ENCODE measurements around the gene CKS1B.

The CKS1B gene

DNA sequence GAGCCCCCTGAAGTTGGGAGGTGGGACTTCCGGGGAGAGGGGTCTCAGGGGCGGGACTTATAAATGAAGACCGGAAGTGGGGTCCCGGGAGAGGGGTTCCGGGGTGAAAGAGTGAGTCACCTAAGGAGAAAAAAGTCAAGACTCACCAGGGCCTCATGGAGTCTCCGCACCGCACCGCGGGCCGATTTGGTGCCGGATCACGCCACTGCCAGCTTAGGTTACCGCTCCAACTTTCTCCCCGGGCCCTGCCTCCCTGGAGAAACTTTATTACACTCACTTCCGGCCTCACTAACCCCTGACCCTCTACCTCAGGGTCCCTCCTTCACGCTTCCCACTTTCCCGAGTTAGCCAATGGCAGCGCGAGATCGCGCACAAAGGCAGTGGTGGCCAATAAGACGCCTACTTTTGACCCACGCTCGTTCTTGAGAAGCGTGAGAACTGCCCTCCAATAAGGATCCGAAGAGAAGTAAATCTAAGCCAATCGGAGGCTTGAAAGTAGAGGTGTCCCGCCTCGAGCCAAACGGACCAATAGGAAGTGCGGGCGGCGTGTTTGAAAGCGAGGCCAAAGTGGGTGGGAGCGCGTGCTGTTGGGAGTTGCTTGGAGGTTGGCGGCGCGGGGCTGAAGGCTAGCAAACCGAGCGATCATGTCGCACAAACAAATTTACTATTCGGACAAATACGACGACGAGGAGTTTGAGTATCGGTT is at the start of gene CKS1B:
Gene CKS1B (plus strand): TSS at position 580 of the 706 bp plus-strand sequence. CDS start 65 bp downstream, at position 645.
- peaks cover 20% of the 10 kb centered on the region for H3K36me3 Mint-ChIP-seq (ENCODE audit: low read depth)
- peaks cover 36% of the 10 kb centered on the region for H3K4me1 Mint-ChIP-seq (ENCODE audit: low read depth)
- no peak within 1 kb of the TSS for H3K27ac Mint-ChIP-seq

DNA sequence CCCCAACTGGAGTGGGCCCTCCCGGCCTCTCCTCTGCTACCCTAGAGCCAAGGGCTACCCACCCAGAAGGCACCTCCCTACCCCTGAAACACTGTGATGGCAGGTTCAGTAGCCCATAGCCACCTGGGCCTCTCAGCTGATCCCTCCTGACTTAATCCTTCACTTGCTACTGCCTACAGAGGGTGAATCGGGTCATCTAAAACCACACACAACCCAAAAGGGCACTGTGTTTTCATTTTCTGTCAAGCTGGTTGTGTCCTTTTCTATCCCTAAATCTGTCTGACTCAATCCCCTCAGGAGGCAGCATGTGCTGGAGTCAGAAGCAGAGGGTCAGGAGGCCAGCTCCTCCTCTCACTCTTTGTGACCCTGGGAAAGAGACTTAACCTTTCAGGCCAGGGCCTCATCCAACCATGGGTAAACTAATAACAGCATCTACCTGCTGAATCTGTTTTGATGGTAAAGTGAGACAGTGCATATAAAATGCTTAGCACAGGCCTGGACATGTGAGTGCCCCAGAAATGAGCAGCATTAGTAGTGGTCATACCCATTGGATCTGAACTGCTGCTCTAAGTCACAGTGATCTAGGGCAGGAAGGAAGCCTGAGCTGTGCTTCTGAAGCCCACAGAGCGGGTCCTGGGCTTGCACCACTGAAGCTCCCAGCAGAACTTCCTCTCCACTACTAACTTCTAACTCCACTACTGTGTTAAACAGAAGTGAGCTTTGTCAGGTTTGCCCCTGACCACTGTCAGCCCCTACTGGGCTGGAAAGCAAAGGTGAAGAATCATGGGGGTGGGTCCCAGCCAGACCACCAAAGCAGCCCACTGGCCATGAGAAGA is 48.9 kb upstream of the CKS1B start:
- no peak overlapping the region for H3K4me3 Mint-ChIP-seq
- H3K4me1 Mint-ChIP-seq (ENCODE audit: low read depth): peaks cover 10% of the 10 kb centered on the region
- peaks cover 48% of the 10 kb centered on the region for H3K36me3 Mint-ChIP-seq (ENCODE audit: low read depth)
- no peak for DNase-seq (ENCODE audit: low spot score)
- no peaks in the 10 kb centered on the region for H3K27me3 Mint-ChIP-seq (ENCODE audit: low read depth)
- H3K9me3 Mint-ChIP-seq: no peaks in the 10 kb centered on the region
- peak overlapping the region; percentile 29 for H3K27ac Mint-ChIP-seq

More for the DNA sequence above, at the start of gene CKS1B:
- H3K4me3 Mint-ChIP-seq: no peak within 1 kb of the TSS
- no peaks in the 10 kb centered on the region for H3K27me3 Mint-ChIP-seq (ENCODE audit: low read depth)
- H3K9me3 Mint-ChIP-seq: no peaks in the 10 kb centered on the region
- DNase-seq (ENCODE audit: low spot score): peak; percentile 96

DNA sequence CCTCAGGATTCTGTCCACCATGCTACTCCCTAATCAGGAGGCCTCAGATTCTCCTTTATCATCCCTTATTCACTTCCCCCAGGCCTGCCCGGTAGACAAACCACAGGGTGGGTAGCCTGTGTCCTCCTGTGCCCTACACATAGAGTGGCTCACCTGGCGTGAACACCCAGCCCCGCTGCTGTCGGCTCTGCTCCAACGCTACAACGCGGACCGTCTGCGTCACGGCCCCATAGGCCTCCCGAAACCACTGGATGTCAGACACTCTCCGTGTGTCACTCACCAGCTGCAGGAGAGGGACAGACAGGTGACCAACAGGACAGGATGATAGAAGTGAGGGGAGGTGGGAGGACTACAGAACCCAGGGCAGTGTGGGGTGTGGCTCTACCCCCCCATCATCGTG is 48.3 kb upstream of the CKS1B start:
- Mint-ChIP-seq H3K27me3 (ENCODE audit: low read depth) (no peaks in the 10 kb centered on the region), H3K4me1 (ENCODE audit: low read depth) (peaks cover 10% of the 10 kb centered on the region), H3K36me3 (ENCODE audit: low read depth) (peaks cover 48% of the 10 kb centered on the region), H3K4me3 (no peak overlapping the region), H3K9me3 (no peaks in the 10 kb centered on the region), H3K27ac (no peak overlapping the region)
- DNase-seq (ENCODE audit: low spot score): no peak

DNA sequence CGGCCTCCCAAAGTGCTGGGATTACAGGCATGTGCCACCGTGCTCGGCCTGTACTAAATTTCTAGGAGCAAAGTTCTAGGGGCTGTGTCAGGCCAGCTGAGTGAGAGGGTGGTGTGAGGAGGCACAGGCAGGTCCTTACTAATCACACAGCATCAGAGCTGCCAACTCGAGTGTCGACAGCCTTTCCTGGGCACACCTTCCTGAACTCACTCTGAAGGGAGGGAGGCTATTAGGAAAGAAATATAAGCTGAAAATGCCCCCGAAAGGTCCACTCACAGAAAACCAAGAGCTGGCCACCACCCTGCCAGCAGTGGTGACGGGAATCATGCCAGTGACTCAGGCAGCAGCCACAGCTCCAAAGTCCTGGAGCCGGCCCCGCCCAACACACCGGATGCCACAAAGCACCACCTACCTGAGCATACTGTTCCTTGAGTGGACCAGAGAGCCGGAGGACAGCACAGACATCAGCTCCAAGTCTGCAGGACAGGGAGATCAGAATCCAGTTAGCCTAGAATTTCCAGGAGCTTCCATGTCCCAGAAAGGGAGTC is 42.5 kb upstream of the CKS1B start:
- Mint-ChIP-seq H3K4me3 (no peak overlapping the region), H3K36me3 (ENCODE audit: low read depth) (peaks cover 44% of the 10 kb centered on the region), H3K27me3 (ENCODE audit: low read depth) (no peaks in the 10 kb centered on the region), H3K27ac (no peak overlapping the region), H3K9me3 (no peaks in the 10 kb centered on the region), H3K4me1 (ENCODE audit: low read depth) (peaks cover 8% of the 10 kb centered on the region)
- no peak for DNase-seq (ENCODE audit: low spot score)

DNA sequence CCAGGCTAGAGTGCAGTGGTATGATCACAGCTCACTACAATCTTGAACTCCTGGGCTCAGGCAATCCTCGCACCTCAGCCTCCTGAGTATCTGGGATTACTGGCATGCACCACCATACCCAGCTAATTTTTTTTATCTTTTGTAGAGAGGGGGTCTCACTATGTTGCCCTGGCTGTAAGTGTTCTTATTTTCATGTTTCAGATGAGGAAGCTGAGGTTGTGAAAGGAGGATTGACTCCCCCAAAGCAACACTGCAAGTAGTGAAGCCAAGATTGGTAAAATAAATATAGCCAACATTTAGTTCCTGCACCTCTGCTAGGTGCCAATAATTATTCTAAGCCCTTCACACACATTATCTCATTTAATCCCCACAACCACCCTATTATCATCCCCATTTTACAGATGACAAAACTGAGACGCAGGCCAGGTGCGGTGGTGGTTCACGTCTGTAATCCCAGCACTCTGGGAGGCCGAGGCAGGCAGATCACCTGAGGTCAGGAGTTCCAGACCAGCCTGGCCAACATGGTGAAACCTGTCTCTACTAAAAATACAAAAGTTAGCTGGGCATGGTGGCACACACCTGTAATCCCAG is 40.0 kb upstream of the CKS1B start:
- Mint-ChIP-seq H3K9me3 (no peaks in the 10 kb centered on the region), H3K27ac (no peak overlapping the region), H3K27me3 (ENCODE audit: low read depth) (no peaks in the 10 kb centered on the region), H3K4me3 (peak overlapping the region; percentile 36), H3K4me1 (ENCODE audit: low read depth) (peaks cover 23% of the 10 kb centered on the region), H3K36me3 (ENCODE audit: low read depth) (peaks cover 27% of the 10 kb centered on the region)
- no peak for DNase-seq (ENCODE audit: low spot score)

DNA sequence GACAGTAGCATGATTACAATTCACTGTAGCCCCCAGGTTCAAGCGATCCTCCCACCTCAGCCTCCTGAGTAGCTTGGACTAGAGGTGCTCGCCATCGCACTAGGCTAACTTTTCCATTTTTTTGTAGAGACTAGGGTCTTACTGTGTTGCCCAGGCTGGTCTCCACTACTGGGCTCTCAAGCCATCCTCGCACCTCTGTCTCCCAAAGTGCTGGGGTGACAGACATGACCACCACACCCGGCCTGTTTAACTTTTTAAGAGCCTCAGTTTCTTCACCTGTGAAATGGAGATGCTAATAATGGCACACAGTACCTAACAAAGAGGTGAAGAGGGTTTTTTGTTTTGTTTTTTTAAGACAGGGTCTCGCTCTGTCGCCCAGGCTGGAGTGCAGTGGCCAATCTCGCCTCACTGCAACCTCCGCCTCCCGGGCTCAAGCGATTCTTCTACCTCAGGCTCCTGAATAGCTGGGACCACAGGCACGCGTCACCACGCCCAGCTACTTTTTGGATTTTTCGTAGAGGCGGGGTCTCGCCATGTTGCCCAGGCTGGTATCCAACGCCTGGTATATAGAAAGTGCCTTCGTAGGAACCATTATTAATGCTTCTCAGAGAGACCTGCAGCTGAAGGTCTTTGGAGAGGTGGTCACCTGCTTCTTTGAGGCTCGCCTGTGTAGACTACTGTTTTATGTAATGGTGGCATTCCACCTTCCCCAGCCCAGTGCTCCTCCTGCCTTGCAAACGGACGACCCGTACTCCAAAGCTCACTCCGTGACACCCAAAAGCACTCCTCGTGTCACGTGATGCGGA is 38.5 kb upstream of the CKS1B start:
- H3K27ac Mint-ChIP-seq: peak overlapping the region; percentile 96
- peaks cover 23% of the 10 kb centered on the region for H3K36me3 Mint-ChIP-seq (ENCODE audit: low read depth)
- H3K4me3 Mint-ChIP-seq: peak overlapping the region; percentile 85
- no peaks in the 10 kb centered on the region for H3K9me3 Mint-ChIP-seq
- no peak for DNase-seq (ENCODE audit: low spot score)
- peaks cover 35% of the 10 kb centered on the region for H3K4me1 Mint-ChIP-seq (ENCODE audit: low read depth)
- no peaks in the 10 kb centered on the region for H3K27me3 Mint-ChIP-seq (ENCODE audit: low read depth)

DNA sequence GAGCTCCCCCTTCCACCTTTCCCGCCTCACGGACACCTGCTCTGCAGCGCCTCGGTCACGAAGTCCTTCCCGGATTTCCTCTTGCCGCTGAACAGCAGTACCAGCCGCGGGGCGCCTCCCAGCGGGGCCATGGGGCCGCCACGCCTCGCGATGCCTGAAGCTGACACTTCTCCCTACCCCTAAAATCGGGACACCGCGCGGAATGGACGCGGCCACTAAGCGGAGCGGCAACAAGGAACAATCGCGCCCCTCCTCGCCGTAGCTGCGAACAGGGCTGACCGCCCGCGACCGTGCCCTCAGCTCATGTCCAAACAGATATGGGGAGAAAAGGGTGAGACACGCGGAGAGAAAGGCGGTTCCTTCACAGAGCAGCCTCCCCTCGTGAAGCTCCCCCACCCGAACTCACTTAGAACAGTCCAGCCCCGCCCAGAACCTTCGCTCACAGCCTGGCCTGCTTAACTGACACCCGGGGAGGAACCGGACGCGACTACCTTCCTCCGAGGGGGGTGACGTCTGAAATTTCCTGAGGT is 37.9 kb upstream of the CKS1B start, which contains the start of gene PMVK:
Gene PMVK (minus strand): TSS at position 165 of the 530 bp plus-strand sequence. CDS start 34 bp downstream, at position 131.
- peaks cover 41% of the 10 kb centered on the region for H3K4me1 Mint-ChIP-seq (ENCODE audit: low read depth)
- H3K36me3 Mint-ChIP-seq (ENCODE audit: low read depth): peaks cover 20% of the 10 kb centered on the region
- peak within 1 kb of the TSS; percentile 85 for H3K4me3 Mint-ChIP-seq
- no peaks in the 10 kb centered on the region for H3K27me3 Mint-ChIP-seq (ENCODE audit: low read depth)
- peak within 1 kb of the TSS; percentile 96 for H3K27ac Mint-ChIP-seq
- DNase-seq (ENCODE audit: low spot score): peak; percentile 93
- no peaks in the 10 kb centered on the region for H3K9me3 Mint-ChIP-seq

DNA sequence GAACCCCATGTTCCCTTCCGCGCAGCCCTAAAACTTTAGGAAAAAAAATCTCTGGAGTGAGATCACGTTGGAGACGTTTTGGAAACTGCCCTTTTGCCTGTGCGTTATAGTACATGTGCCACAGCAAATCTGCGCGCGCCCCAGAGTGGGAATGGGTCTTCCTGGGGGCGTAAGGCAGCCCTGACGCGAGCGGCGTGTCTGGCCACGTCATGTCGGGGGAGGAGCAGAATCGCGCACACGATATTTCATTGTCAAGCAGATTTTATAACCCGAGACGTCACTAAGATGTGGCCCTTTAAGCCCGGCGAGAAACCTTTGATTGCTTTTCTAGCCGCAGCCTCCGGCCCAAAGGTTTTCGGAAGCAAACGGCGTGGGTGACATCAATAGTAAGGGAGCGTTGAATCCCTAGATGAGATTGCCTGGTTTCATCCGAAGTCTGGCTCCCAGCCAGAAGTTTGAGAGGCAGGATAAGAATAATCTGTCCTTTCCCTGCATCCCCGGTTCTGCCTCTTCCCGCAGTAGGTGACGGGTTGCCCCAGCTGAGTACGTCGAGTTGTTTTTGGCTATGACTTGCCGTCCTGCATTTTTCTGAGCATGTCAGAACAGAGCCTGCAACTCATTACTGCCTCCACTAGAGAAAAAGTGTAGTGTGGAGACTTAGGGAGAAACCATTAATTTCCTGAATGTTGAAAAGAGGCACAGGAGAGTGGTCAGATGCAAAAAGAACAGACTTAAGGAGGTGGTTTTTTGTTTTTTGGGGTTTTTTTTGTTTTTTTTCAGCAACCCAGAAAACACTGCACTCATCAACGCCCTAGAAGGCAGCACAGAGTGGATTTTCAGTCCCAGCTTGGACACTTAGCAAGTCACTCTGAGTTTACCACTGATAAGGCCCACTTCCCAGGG is 37.1 kb upstream of the CKS1B start:
- H3K36me3 Mint-ChIP-seq (ENCODE audit: low read depth): peaks cover 20% of the 10 kb centered on the region
- H3K4me1 Mint-ChIP-seq (ENCODE audit: low read depth): peaks cover 49% of the 10 kb centered on the region
- no peaks in the 10 kb centered on the region for H3K9me3 Mint-ChIP-seq
- peak; percentile 90 for DNase-seq (ENCODE audit: low spot score)
- H3K4me3 Mint-ChIP-seq: peak overlapping the region; percentile 85
- peak overlapping the region; percentile 96 for H3K27ac Mint-ChIP-seq
- H3K27me3 Mint-ChIP-seq (ENCODE audit: low read depth): no peaks in the 10 kb centered on the region

DNA sequence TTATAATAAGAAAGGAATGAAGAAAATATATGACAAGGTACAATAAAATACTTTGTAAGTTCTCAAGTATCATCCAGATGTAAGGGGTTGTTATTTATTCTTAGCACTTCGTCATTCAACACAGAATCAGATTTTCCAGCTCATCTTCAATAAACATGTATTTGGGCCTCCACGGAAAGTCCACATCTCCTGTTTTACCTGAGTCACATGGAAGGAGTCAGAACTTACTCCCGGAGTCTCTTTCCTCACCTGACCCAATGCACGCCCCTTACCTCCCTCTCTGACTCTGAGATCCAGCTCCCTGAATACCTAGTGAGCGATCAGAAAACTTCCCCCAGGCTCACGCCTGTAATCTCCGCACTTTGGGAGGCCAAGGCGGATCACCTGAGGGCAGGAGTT is 36.5 kb upstream of the CKS1B start:
- H3K4me1 Mint-ChIP-seq (ENCODE audit: low read depth): peaks cover 55% of the 10 kb centered on the region
- H3K36me3 Mint-ChIP-seq (ENCODE audit: low read depth): peaks cover 17% of the 10 kb centered on the region
- peak overlapping the region; percentile 85 for H3K4me3 Mint-ChIP-seq
- no peak for DNase-seq (ENCODE audit: low spot score)
- peak overlapping the region; percentile 96 for H3K27ac Mint-ChIP-seq
- no peaks in the 10 kb centered on the region for H3K27me3 Mint-ChIP-seq (ENCODE audit: low read depth)
- H3K9me3 Mint-ChIP-seq: no peaks in the 10 kb centered on the region

DNA sequence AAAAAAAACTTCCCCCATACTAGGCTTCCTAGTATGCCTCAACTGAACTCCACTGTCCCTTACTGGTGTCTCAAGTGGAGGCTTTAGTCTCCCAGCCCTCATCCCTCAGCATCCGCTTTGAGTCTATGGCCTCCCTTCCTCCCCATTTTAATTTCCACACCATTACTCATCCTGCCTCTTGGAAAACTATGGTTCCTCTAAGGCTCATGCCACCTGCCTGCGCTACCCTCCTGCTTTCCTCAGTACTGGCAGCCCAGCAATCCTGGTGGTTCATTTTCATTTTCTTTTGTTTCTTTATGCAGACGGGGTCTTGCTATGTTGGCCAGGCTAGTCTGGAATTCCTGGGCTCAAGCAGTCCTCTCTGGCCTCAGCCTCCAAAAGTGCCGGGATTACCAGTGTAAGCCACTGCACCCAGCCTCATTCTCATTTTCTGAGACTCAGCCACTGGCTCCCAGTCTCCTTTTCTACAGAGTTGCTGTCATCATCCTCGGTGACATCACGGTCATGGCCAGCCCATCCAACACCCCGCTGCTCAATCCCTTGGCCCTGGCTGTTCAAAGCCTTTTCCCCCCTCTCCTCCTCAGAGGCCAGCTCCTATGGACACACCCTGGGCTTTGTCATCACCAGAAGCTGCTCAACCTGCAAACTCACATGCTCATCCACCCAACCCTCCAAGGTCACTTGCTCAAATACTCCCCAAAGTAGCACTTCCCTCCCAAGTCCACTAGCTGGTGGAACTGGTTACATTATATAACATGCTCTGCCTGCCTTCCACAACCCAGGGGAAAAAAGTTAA is 35.7 kb upstream of the CKS1B start:
- peak overlapping the region; percentile 70 for H3K4me3 Mint-ChIP-seq

DNA sequence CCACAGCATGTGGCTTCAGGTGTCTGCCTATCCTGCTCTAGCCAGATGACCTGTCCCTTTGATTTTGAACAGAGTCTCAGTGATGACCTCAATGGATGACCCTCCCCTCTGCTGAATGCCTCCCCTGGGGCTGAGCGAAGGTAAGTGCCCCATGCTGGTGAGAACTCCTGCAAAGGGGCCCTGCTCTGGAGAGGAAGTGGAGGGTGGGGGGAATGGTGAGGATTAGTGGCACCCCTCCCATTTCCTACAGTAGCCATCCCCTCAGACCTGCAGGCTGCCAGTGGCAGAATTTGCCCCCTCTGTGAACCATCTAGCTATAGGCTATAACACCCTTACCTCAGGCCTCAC is 34.3 kb upstream of the CKS1B start:
- no peaks in the 10 kb centered on the region for H3K27me3 Mint-ChIP-seq (ENCODE audit: low read depth)
- peak overlapping the region; percentile 56 for H3K4me3 Mint-ChIP-seq
- H3K36me3 Mint-ChIP-seq (ENCODE audit: low read depth): peaks cover 12% of the 10 kb centered on the region
- H3K4me1 Mint-ChIP-seq (ENCODE audit: low read depth): peaks cover 69% of the 10 kb centered on the region
- H3K9me3 Mint-ChIP-seq: no peaks in the 10 kb centered on the region
- H3K27ac Mint-ChIP-seq: peak overlapping the region; percentile 92
- DNase-seq (ENCODE audit: low spot score): no peak

More for the DNA sequence above, 35.7 kb upstream of the CKS1B start:
- H3K27ac Mint-ChIP-seq: peak overlapping the region; percentile 96
- no peaks in the 10 kb centered on the region for H3K27me3 Mint-ChIP-seq (ENCODE audit: low read depth)
- DNase-seq (ENCODE audit: low spot score): no peak
- H3K36me3 Mint-ChIP-seq (ENCODE audit: low read depth): peaks cover 17% of the 10 kb centered on the region
- peaks cover 63% of the 10 kb centered on the region for H3K4me1 Mint-ChIP-seq (ENCODE audit: low read depth)
- H3K9me3 Mint-ChIP-seq: no peaks in the 10 kb centered on the region

Measured in T-helper 2 cell treated with Interferon-gamma antibody and Interleukin-4, amounts not matched to agents 5 μg/mL and 100 μg/mL, for 36 hours (primary cell).